Measurements from ENCODE around the gene GYS2.
"Not testable (repeated sequence)": the region's sequence is repeated elsewhere in the genome, so short reads cannot be mapped to it uniquely, and the experiment has no call there.

Gene GYS2

DNA sequence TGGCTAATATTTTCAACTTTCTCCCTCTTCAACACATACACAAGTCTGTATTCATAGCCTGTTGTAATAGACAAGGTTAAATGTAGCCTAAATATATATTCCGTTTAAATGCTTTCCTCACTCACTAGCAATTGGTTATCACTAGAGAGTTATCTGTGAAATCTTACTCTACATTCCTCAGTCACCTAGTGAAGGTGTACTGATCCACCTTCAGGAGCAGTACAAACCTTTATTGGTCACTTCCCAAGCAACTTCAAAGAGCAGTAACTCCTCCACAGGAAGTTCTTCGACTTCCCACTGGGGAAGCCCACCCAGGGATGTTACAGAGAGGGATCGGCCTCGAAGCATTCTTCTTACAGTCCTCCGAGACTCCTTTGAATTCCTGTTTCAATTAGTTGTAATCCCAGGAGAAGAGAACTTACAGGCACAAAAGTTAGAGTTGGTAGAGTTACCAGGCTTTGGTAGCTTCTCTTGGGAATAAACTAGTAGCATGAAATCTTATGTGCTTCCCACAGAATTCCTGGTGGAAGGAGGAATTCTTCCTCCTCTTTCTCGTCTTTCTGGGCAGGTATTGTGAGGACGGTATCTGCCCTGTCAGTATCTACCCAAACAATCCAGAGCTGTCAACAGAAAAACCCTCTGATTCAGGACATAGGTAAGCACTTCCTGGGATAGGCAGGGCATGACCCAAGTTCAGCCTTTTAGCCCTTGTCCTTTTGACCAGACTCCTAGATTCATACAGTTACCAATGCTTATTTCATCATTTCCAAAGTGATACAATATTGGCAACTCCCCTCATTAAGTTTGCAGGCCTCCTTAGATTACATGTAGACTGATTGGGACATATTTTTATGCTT is at the start of gene GYS2:
Gene GYS2 (minus strand): TSS at position 603 of the 857 bp plus-strand sequence. CDS start 255 bp downstream, at position 348.
- DNase-seq: no peak

DNA sequence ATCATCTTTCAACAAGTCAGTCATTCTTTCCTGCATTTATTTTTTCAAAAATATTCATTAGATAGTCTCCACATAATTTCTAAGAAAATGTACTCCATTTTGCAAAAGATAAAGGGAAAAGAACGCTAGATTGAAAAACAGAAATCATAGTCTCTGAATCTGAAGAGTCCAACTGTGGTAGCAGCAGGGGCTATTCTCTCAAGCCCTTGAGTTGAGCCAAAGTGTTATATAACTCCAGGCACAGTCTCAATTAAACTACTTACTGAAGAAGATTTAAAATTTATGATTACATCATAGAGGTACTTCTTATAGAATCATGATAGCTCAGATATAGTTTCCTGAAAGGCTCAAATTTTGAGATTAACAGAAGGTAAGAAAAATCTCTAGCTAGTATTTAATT is 47.2 kb upstream of the GYS2 start:
- DNase-seq: no peak

DNA sequence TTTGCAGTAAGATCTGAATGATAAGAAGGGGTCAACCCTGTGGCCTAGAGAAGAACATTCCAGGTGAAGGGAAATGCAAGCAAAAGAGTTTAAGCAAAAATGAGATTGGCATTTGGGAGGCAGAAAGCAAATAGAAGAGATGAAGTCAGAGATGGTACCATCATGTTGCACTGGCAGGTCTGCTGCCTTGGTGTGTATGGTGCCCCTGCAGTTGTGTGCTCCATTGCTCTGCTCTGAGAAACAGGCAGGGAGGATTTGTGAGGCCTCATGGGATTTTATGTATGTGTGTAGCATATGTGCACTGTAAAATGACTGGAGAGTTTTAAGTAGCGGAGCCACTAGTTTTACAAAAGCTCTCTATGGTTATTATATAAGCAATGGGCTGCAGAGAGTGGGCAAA is 46.4 kb upstream of the GYS2 start:
- no peak for DNase-seq

DNA sequence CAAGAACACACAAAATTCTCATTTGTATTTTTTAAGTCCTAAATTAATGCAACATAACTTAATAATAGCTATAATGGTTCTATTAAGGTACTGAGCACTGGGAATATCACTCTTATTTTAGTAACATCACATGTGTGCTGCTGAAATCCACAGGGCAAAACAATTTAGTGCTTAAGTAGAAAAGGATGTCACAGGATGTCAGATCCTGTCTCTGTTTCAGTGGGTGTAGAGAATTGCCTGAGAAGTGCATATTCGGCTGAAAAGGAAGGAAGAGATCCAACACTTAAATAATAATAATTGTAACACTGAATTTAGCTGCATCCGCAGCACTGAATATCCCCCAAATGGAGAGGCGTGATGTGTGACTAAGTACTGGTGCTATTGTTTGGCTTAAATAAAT is 44.4 kb upstream of the GYS2 start:
- no peak for DNase-seq

DNA sequence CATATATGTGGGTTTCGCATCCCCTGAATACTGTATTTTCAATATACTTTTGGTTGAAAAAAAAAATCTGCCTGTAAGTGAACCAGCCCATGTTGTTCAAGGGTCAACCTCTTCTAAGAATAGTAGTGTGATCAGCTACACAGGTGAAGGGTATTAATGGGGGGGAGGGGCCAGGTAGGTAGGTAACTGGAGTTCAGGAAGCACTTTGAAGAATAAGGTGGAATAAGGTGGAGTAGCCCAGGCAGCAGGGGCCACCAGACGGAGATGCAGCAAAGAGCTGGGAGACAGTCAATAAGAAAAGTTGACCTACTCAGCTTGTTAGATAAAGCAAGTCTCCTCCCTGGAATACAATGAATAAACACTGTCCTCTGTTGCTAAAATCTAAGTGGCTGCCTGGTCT is 43.7 kb upstream of the GYS2 start:
- DNase-seq: no peak

DNA sequence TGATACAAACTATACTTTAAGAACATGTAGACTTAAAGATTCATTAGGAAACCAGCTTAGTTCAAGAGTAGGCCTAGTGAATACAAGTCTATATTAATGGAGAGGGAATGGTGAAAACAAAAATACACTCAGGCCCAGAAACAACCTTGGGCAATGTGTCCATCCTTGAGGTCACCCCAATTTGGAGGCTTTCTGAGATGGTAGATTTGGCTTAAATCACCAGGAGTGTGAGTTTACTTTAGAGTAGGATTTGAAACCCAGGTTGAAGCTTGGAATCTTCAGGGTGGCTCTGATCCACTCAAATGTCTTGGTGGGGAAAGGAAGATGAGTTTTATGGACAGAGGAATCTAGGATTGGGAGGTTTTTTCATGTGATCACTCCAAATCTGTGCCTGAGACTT is 42.5 kb upstream of the GYS2 start:
- no peak for DNase-seq

DNA sequence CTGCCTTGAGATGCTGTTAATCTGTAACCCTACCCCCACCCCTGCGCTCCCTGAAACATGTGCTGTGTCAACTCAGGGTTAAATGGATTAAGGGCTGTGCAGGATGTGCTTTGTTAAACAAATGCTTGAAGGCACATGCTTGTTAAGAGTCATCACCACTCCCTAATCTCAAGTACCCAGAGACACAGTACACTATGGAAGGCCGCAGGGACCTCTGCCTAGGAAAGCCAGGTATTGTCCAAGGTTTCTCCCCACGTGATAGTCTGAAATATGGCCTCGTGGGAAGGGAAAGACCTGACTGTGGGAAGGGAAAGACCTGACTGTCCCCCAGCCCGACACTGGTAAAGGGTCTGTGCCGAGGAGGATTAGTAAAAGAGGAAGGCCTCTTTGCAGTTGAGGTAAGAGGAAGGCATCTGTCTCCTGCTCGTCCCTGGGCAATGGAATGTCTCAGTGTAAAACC is 40.4 kb upstream of the GYS2 start:
- not testable (repeated sequence) for DNase-seq

DNA sequence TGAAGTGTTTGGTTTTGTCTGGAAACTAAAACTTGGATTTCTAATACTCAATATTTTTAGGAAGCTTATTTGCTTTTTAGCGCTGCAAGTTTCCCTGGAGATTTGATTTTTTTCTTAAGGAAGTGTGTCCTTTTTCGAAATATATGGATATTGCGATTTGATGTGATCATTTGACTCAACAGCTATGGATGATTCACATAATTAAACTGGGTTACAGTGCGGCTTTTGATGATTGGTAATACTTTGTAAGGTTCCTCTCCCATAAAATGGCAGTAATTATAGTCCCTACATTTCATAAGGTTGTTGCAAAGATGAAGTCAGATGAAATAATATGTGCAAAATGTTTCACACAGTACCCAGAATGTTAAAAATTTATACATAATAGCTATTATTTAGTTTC is 39.9 kb upstream of the GYS2 start:
- DNase-seq: no peak

DNA sequence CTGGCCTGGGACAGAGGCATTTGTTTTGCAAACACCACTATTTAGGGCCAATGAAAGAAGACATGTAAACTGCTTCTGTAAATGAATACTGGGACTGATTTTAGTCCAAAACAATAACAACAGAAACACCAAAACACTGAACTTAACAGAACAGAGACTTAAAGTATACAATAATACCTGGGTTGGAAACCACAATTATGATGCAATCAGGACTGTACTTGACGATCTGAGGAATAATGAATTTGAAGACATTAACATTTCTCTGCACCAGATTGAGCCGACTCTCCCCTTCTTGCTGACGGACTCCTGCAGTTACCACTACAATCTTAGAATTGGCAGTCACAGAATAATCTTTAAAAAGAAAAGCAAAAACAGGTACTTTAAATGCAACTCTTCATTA is 39.1 kb upstream of the GYS2 start:
- no peak for DNase-seq

DNA sequence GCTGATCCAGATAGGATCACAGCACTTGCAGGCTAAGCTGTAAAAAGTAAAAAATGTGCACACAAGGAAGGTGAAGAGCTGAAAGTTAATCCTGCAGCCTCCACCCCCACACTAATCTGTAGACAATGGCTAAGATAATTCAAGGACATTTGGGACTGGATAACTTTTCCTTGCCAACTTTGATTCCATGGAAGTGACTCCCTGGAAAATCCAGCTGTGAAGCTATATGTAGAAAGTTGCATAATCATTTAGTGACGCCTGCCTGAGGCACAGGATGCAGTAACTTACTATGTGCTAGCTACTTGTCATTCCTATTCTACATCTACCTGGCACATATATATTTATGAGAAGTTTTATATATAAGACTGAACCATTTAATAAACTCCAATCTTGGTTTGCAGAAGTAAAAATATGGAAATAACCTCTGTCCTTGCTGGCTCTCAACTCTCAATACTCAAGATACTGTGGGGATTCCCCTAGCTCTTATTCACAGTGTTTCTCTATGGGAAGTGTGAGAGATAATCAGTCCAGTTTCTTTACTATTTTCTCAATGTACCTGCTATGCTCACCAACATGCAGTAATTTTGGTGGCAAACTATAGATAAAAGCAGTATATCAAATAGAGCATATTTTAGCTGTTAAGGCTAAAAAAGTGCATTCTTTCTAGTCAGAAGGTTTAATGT is 38.2 kb upstream of the GYS2 start:
- DNase-seq: no peak

DNA sequence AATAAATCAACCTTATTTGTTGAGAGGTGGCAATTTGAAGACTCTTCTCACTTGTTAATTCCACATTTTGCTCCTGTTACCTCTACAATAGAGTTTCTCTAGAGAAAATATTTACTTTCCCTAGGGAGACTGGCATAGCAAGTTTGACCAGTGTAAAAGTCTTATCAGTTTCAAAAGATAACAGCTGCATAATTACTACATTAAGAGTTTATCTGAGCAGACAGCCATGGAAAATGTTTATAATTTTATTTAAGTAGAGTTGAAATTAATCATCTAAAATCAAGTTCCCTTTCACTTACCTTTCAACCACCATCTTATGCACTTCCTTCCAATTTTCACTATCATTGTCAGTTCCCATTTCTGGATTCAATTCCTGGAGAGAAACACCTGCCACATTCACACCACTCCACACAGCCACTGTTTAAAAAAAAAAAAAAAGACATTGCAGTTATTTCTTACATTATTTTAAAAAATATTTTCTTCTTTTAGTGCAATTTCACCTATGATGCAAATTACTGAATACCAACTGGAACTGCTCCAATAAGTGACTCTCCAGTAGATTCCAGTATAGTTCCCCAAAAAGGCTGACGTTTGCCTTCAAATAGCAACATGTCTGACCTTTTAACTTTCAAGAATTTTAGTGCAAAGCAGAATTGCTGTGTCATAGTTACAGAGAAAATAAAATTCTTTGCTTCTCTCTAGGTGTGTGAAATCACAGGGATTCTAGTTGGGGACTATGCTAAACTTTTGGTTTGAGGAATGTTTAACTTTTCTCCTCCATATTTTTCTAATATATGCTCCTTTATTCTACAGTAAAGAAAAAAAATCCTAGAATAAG is 33.6 kb upstream of the GYS2 start:
- no peak for DNase-seq

DNA sequence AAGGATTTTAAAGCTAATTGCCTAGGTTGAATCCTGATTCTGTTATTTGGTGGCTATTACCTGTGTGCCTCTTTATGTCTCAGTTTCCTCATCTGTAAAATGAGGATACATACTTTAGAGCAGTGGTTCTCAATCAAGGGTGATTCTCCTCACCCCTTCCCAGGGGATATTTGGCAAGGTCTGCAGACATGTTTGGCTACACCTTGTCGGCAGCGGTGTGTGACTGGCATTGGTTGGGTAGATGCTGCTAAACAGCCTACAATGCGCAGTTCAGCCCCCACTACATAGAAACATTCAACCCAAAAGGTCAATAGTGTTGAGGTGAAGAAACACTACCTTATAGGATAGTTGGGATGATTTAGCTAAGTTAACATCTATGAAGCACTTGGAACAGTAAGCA is 29.6 kb upstream of the GYS2 start:
- DNase-seq: no peak

DNA sequence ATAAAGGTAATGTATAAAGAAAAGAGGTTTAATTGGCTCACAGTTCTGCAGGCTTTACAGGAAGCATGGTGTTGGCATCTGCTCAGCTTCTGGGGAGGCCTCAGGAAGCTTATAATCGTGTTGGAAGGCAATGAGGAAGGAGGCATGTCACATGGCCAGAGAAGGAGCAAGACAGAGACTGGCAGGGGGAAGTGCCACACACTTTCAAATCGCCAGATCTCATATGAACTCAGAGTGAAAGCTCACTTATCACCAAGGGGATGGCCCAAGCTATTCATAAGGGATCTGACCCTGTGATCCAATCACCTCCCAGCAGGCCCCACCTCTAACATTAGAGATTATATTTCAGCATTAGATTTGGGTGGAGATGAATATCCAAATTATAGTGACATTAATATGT is 26.7 kb upstream of the GYS2 start:
- no peak for DNase-seq

DNA sequence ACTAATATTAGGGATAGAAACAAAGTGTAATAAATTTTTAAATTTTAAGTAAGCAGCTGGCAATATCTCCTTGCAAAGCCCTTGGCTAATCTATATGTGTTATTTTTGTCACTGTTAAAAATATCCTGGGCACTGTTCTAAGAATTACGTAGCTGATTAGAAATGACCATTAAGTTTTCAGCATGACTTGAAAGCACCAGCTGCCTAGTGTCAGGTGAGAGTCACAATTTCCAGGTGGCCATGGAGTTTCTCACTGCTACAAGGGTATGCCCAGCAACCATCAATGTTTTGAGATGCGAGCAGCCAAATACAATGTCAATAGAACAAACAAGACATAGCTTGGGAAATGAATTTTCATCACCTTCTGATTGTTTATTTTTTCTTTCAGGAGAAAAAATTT is 23.3 kb upstream of the GYS2 start:
- no peak for DNase-seq

DNA sequence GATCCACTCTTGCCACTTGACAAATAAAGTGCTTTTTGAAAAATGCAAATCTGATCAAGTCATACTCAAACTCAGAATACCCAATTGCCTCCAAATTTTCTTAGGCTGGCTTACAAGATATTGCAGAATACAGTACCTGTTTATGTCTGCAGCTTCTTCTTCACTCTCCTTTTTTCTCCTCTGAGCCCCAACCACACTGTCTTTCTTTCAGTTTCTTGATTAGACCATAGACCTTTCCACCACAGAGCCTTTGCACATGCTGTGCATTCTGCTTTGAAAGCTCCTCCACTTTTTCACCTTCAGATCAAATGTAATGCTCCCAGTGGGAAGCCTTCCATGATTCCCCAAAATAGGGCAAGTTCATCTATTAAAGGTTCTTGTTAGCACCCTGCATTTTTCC is 13.9 kb upstream of the GYS2 start:
- DNase-seq: no peak

DNA sequence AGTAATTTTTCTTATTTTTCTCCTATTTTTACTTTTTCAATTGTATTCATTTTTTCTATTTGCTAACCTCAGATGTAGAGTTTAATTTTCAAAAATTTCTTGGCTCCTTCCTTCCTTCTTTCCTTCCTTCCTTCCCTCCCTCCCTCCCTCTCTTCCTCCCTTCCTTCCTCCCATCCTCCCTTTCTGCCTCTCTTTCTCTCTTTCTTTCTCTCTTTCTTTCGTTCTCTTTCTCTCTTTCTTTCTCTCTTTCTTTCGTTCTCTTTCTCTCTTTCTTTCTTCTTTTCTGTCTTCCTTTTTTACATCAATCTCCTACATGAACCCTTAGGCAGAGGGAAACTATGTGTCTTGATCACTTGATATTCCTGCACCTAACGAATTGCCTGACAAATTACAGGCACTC is 12.4 kb upstream of the GYS2 start:
- DNase-seq: no peak

DNA sequence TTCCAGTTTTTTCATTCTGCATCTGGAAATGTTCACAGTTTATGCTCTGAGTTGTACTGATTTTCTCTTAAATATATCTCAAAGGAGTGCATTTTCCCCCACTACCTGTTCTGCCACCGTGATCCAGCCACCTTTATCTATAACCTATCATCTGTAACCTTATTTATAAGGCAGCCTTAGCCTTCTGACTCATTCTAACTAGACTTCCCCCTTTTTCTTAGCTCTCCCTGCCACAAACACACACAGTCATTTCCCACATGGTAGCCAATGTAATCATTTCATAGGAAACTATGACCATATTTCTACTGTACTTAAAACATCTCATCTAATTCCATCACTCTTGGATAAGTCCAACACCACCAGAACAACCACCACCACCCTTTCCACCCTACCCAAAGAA is 10.8 kb upstream of the GYS2 start:
- no peak for DNase-seq

DNA sequence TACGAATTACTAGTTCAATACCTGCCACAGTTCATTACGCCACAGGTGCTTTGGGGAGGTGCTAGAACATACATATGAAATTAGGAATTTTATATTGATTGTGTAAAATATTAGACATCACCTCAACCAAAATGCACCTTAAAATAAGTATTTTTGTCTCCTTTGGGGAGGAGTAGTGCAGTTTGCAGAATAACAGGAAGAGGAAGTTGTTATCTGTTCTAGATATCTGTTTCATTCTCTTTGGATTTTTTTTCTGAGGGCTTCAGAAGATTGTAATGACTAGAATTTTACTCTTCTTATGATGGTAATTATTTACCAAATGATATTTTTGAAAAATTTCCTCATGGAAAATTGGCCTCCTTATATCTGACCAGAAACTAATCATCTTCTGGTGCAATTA is 9.9 kb upstream of the GYS2 start:
- no peak for DNase-seq

DNA sequence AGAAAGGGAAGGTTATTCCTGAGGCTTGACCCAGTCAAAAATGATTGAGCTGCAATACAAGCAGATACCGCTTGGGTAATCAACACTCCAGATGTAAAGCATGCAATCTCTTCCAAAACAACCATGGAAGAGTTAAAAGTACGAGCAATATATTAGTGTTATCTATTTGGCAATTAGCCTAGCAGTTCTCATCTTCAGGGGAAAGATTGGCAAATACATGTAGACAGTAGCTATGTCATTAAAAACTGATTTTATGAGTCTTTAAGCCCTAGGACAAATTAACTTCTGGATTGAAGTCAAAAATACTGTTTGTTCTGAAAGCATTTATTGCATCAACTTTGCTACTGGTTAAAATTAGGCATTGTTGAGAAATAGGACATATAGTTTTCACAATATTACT is 9.3 kb upstream of the GYS2 start:
- DNase-seq: no peak

DNA sequence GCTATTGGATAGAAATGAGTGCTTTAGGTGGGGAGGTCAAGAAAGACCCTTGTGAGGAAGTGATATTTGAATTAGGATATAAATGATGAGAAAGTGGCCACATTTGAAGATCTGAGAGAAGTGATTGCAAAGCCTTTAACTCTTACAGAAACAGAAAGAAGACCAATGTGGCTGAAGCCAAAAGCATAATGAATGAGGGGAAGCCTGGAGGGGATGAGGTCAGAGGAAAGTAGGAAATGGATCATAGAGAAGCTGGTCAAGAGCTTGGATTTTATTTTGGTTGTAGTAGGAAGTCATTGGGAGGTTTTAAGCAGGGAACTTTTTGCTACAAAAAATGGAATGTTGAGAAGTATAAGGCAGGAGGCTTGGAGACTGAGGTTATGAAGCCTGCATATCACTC is 3.5 kb upstream of the GYS2 start:
- DNase-seq: no peak

DNA sequence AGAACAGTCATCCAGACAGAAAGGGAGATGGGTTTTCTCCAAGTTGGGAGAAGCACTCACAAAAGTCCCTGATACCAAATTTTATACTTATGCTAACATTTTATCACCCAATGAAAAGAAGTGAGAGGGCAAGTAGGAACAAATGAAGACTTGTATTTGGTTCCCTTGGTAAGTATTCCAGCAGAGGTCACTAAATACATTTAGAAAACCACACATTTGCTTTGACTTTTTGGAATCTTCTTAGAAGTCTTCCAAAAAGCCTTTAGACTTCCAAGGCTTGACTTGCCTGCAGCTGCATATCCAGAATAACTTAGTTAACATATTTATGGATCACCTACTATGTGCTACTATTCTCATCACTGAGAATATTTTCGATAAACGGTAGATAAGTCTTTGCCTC is 3.1 kb upstream of the GYS2 start:
- no peak for DNase-seq

DNA sequence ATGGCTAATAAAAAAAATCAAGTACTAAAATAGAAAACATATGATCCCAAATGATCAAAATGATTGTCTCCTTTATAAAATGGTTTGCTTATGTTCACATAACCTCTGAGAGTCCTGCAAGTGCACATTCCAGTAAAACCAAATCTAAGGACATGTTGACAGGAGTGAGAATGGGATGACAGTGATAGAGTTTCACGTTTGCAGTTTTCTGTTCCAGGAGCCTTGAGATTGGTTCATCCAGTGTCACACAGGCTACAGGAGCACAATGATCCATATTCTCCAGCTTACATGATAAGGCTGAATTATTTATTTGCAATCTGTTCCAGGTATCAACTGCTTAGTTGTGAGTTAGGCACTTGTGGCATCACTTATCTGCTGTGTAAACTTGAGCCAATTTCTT is 1.5 kb upstream of the GYS2 start:
- DNase-seq: no peak

DNA sequence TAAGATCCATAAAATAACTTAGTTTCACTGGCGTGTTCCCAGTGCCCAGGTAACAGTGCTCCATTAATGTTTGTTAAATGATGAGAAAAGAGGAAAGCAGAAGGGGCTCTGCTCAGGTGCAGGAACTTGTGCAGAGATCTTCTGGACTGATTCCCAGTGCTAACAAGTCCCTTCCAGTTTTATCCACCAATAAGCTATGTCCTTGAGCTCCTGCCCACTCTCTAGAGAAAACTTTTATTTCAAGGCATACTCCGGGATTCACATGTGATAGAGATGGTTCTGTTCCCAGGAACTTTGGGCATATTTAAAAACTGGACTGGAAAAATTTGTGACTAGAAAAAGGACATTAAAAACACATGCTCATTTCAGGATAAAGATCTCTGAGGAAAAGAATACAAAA is 1.9 kb downstream of the GYS2 start:
- no peak for DNase-seq

DNA sequence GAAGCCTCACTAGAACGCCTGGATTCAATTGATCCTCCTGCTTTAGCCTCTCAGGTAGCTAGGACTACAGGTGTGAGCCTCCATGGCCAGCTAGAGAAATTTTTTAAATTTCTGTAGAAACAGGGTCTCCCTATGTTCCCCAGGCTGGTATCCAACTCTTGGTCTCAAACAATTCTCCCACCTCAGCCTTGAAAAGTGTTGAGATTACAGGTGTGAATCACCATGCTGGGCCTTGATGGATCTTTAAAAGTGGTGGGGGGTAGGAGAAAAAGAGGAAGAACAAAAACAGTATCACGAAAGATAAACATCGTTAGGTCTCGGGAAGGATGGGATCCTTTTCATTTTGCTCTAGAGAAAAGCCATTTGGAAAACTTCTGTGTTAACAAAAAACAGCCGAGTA is 4.5 kb downstream of the GYS2 start:
- no peak for DNase-seq
